Peyer's patch (tissue), 4 donors: ENCODE data around the gene CACNA1H. TPM values are rescaled to one million over a fixed set of nuclear protein-coding genes. Genes with fewer than 3 reads are reported as not detected.

Experiments used
- DNase-seq, 3 donors: peaks; one replicate each; pipeline ENCODE4 v3.0.0-alpha.2; 2017 to 2019
- H3K27ac ChIP-seq, 4 donors: fragments of 200-600 bp; sonication (generic); one replicate each; pipeline ENCODE4 v1.5.1; 2016 to 2019
- H3K27me3 ChIP-seq, 2 donors: fragments of 200-600 bp; sonication (generic); one replicate each; pipeline ENCODE4 v1.5.1; 2019
- H3K36me3 ChIP-seq, 3 donors: fragments of 200-600 bp; sonication (generic); one replicate each; pipeline ENCODE4 v1.5.1; 2016 to 2019
- H3K4me1 ChIP-seq, 4 donors: fragments of 200-600 bp; sonication (generic); one replicate each; pipeline ENCODE4 v1.5.1; 2016 to 2019
- H3K4me3 ChIP-seq, 4 donors: fragments of 200-600 bp; sonication (generic); 1 replicate in 3 of 4; 2 replicates in 1 of 4; pipeline ENCODE4 v1.5.1; 2016 to 2019; ENCODE audit warnings: mild to moderate bottlenecking in 1 of 4
- H3K9me3 ChIP-seq, 4 donors: fragments of 200-600 bp; sonication (generic); one replicate each; pipeline ENCODE4 v1.5.1; 2016 to 2019; ENCODE audit warnings: mild to moderate bottlenecking in 1 of 4
- POLR2A ChIP-seq, 2 donors: fragments of 450-650 bp; IDR thresholded peaks; one replicate each; pipeline ENCODE4 v1.5.1; 2017; ENCODE audit warnings: antibody characterized with exemption in 2 of 2, mild to moderate bottlenecking in 2 of 2, moderate library complexity in 2 of 2
- total RNA-seq, 4 donors: library from RNA; depleted of rRNA; stranded (reverse); fragments of >200 nt; gene quantifications; one replicate each; pipeline ENCODE4 v1.1.0, GENCODE V29; 2016
- TF ChIP-seq, protein P1 (sequence below), 6 experiments: fragments of 450-650 bp in 4 of 6; fragments of 200-600 bp in 2 of 6; sonication (generic) in 1 of 6; IDR thresholded peaks; one replicate each; pipeline ENCODE4 v1.5.1; 2017 to 2019; ENCODE audit warnings: antibody characterized with exemption in 6 of 6, mild to moderate bottlenecking in 3 of 6, moderate library complexity in 1 of 6

Gene CACNA1H
- total RNA-seq, 4 donors from 2014 or later = 4.0 to 28.9 (median 9.7) TPM

DNA sequence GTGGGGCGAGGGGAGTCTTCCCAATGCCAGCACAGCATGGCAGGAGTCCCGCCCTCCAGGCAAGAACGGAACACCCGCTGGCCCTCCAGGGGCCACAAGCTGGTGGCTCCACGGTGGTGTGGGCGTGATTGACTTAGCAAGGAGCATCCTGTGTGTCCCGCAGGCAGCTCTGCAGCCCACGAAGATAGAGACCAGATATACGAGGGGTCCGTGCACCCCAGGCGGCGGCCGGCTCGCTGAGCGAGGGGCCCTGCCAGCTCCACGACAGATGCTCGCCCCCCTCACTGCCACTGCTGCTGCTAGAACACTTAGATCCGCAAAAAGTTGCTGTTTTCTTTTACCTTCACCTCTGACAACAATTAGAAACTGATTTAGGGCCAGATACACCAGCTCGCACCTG, 10.0 kb upstream of the CACNA1H start:
- Histone ChIP-seq H3K36me3 (no peaks in the 10 kb centered on the region), H3K27me3 (no peaks in the 10 kb centered on the region), H3K9me3 (no peaks in the 10 kb centered on the region), H3K4me3 (no peak overlapping the region), H3K27ac (no peak overlapping the region), H3K4me1 (no peaks in the 10 kb centered on the region)
- no peak for DNase-seq
- TF ChIP-seq POLR2A (IDR thresholded peaks at IDR 0.05) = no peak
- TF ChIP-seq, protein P1, sequence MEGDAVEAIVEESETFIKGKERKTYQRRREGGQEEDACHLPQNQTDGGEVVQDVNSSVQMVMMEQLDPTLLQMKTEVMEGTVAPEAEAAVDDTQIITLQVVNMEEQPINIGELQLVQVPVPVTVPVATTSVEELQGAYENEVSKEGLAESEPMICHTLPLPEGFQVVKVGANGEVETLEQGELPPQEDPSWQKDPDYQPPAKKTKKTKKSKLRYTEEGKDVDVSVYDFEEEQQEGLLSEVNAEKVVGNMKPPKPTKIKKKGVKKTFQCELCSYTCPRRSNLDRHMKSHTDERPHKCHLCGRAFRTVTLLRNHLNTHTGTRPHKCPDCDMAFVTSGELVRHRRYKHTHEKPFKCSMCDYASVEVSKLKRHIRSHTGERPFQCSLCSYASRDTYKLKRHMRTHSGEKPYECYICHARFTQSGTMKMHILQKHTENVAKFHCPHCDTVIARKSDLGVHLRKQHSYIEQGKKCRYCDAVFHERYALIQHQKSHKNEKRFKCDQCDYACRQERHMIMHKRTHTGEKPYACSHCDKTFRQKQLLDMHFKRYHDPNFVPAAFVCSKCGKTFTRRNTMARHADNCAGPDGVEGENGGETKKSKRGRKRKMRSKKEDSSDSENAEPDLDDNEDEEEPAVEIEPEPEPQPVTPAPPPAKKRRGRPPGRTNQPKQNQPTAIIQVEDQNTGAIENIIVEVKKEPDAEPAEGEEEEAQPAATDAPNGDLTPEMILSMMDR (IDR thresholded peaks at IDR 0.05) = no peak

DNA sequence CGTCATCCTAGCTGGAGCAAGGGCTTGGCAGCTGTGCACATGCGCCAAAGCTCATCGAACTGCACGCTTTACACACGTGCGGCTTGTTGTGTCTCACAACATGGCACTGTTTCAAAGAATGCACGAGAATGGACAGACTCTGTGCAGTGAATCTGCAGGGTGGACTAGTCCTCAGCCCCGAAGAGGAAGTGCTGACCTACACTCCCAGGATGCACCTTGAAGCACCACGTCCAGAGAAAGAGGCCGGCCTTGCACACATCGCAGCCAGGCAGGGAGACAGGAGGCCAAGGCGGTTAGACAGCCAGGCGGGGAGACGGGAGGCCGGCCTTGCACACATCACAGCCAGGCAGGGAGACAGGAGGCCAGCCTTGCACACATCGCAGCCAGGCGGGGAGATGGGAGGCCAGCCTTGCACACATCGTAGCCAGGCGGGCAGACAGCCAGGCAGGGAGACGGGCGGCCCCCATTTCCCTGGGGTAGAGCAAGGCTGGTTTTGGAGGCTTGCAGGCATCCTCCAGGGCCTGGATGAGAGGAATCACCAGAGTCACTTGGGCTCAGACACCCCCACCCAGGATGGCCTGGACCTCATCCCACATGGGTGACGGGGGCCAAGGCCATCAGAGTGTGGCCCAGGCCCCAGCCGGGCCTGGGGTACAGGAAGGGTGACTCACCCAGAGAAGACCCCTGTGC, 9.0 kb upstream of the CACNA1H start:
- no peak for DNase-seq
- Histone ChIP-seq H3K9me3 (no peaks in the 10 kb centered on the region), H3K36me3 (no peaks in the 10 kb centered on the region), H3K27me3 (no peaks in the 10 kb centered on the region), H3K4me3 (no peak overlapping the region), H3K27ac (no peak overlapping the region), H3K4me1 (no peaks in the 10 kb centered on the region)
- TF ChIP-seq POLR2A (IDR thresholded peaks at IDR 0.05) = no peak
- TF ChIP-seq, protein P1 (IDR thresholded peaks at IDR 0.05) = no peak

DNA sequence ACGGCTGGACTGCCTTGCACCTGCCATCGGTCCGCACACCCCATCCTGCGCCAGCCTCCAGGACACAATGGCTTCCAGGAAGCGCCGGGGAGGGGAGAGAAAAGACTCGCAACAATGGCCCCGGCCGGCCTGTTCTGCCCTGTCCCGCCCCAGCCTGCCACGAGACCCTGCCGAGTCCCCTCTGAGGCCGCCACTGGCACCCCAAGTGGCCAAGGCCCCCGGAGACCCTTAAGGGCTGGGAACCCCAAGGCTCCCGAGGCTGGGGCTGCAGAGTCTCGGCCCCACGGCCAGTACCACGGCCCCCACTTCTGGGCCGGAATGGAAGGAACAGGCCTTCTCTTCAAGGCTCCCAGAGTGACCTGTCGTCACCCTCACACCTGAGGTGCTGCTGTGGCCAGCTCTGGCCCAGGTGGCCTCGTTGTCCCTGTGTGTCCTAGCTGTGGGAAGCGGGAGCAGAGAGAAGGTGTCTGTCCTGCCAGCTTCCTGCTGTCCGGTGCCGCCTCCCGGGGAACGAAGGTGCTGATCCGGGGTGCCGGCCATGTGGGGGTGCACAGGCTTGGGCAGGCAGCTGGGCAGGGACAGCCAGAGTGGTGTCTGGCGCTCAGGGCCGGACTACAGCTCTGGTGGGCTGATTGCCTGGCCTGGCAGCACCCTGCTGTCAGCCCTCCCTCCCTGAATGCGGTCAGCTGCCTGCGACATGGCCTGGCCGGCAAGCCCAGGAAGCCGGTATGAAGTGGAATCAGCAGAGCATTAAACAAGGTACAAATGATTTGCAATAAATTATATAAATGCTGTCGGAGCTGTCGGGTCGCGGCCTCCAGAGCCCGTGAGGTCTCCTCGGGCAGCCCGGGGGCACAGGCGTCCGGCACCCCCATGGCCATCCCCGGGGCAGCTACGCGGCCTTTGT, 8.2 kb upstream of the CACNA1H start:
- no peak for DNase-seq
- Histone ChIP-seq H3K27ac (no peak overlapping the region), H3K4me3 (no peak overlapping the region), H3K36me3 (no peaks in the 10 kb centered on the region), H3K4me1 (no peaks in the 10 kb centered on the region), H3K9me3 (no peaks in the 10 kb centered on the region), H3K27me3 (no peaks in the 10 kb centered on the region)
- TF ChIP-seq, protein P1 (IDR thresholded peaks at IDR 0.05) = no peak
- TF ChIP-seq POLR2A (IDR thresholded peaks at IDR 0.05) = no peak

DNA sequence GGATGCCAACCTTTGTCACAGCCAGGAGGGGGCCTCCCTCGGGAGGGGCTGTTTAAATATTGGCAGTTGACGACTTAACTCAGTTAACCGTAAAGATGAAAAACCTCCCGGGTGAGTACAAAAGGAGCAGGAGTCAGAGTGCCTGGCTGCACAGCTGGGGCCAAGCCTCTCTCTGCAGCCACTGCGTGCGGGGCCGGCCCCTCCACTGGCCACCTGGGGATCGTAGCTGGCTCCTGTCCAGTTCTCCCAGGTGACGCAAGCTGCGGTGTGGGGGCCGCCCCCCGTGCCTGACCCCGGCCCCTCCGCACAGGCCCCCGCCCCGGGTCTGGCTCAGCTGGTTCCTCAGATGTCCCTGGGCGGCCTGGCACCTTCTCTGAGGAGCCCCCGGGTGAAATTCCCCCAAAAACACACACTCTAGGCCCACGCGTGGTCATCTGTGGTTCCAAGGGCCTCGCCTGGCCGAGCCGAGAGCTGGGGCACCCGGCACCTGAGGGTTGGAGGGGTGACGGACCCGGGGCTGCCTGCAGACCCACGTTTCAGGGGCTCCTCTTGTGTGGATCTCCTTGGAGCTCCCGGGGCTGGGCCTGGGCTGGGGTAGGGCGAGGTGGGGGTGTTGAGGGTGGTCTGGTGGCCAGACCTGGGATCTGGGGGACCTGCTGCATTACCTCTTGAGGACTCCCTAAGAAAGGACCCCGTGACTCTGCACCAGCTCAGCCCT, 7.4 kb upstream of the CACNA1H start:
- Histone ChIP-seq H3K4me3 (no peak overlapping the region), H3K27ac (no peak overlapping the region), H3K27me3 (no peaks in the 10 kb centered on the region), H3K9me3 (no peaks in the 10 kb centered on the region), H3K36me3 (no peaks in the 10 kb centered on the region), H3K4me1 (no peaks in the 10 kb centered on the region)
- no peak for TF ChIP-seq POLR2A (IDR thresholded peaks at IDR 0.05)
- TF ChIP-seq, protein P1 (IDR thresholded peaks at IDR 0.05) = no peak
- no peak for DNase-seq

DNA sequence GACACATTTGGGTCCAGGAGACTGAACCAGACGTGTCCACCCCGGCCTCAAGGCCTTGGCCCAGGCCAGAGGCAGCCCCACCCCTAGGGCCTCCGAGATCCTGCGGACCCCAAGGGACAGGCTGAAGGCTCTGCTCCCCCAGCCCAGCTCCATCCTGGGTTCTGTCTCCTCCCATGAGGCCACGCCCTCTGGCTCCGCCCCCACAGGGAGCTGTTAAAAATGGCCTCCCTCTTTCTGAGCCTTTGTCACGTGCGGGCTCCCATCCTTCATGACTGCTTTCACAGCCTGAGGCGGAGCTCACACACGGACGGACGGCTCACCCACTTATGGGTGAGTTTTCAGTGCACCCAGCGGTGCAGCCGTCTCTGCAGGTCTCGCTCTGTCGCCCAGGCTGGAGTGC, 6.5 kb upstream of the CACNA1H start:
- Histone ChIP-seq H3K27ac (no peak overlapping the region), H3K4me3 (no peak overlapping the region), H3K27me3 (no peaks in the 10 kb centered on the region), H3K4me1 (no peaks in the 10 kb centered on the region), H3K9me3 (no peaks in the 10 kb centered on the region), H3K36me3 (no peaks in the 10 kb centered on the region)
- TF ChIP-seq POLR2A (IDR thresholded peaks at IDR 0.05) = no peak
- TF ChIP-seq, protein P1 (IDR thresholded peaks at IDR 0.05) = no peak
- DNase-seq = no peak
